Measurements from ENCODE around the gene SPRED2.

DNA sequence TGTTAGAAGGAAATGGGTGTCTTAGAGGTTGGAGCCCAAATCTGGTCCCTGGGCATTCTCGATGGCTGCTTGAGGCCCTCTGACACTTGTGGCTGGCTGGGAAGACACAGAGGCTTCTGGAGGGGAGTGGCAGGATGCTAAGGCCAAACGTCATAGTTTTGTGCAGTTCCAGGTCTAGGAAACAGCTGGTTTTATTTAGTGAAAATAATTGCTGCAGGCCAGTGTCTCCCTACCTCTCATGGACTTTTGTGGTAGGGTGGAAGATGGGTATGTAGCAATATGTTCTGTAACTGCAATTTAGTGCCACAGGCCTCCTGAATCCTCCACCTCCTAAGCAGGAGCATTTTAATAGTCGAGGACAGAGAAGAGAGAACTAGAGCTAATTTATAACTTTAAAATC, 32.2 kb upstream of the SPRED2 start:
- TF ChIP-seq MYC (IDR thresholded peaks at IDR 0.05; ENCODE audit: borderline replicate concordance, low read length): no peak
- TF ChIP-seq RCOR1 (IDR thresholded peaks at IDR 0.05; ENCODE audit: low read depth, low read length): no peak
- TF ChIP-seq, protein P1, sequence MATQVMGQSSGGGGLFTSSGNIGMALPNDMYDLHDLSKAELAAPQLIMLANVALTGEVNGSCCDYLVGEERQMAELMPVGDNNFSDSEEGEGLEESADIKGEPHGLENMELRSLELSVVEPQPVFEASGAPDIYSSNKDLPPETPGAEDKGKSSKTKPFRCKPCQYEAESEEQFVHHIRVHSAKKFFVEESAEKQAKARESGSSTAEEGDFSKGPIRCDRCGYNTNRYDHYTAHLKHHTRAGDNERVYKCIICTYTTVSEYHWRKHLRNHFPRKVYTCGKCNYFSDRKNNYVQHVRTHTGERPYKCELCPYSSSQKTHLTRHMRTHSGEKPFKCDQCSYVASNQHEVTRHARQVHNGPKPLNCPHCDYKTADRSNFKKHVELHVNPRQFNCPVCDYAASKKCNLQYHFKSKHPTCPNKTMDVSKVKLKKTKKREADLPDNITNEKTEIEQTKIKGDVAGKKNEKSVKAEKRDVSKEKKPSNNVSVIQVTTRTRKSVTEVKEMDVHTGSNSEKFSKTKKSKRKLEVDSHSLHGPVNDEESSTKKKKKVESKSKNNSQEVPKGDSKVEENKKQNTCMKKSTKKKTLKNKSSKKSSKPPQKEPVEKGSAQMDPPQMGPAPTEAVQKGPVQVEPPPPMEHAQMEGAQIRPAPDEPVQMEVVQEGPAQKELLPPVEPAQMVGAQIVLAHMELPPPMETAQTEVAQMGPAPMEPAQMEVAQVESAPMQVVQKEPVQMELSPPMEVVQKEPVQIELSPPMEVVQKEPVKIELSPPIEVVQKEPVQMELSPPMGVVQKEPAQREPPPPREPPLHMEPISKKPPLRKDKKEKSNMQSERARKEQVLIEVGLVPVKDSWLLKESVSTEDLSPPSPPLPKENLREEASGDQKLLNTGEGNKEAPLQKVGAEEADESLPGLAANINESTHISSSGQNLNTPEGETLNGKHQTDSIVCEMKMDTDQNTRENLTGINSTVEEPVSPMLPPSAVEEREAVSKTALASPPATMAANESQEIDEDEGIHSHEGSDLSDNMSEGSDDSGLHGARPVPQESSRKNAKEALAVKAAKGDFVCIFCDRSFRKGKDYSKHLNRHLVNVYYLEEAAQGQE (IDR thresholded peaks at IDR 0.05): no peak
- TF ChIP-seq ZFP36 (IDR thresholded peaks at IDR 0.05; ENCODE audit: borderline replicate concordance, partially characterized antibody): no peak
- TF ChIP-seq, protein P2, sequence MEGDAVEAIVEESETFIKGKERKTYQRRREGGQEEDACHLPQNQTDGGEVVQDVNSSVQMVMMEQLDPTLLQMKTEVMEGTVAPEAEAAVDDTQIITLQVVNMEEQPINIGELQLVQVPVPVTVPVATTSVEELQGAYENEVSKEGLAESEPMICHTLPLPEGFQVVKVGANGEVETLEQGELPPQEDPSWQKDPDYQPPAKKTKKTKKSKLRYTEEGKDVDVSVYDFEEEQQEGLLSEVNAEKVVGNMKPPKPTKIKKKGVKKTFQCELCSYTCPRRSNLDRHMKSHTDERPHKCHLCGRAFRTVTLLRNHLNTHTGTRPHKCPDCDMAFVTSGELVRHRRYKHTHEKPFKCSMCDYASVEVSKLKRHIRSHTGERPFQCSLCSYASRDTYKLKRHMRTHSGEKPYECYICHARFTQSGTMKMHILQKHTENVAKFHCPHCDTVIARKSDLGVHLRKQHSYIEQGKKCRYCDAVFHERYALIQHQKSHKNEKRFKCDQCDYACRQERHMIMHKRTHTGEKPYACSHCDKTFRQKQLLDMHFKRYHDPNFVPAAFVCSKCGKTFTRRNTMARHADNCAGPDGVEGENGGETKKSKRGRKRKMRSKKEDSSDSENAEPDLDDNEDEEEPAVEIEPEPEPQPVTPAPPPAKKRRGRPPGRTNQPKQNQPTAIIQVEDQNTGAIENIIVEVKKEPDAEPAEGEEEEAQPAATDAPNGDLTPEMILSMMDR (IDR thresholded peaks at IDR 0.05): no peak
- no peak for TF ChIP-seq CEBPB (IDR thresholded peaks at IDR 0.05)
- no peak for TF ChIP-seq POLR2A (IDR thresholded peaks at IDR 0.05; ENCODE audit: low read length)
